Progenitor cell of endocrine pancreas (in vitro differentiated cells): ENCODE results near the gene PTPRD. TPM values are rescaled to one million over a fixed set of nuclear protein-coding genes. Genes with fewer than 3 reads are reported as not detected.

ENCODE experiments used
- DNase-seq: peaks from one replicate; pipeline ENCODE4 v3.0.0; 2021; ENCODE audit warnings: low spot score; ENCODE audit not compliant: unreplicated experiment
- H3K27ac Mint-ChIP-seq: 2 replicates; pipeline ENCODE4 v1.8.0; 2021; ENCODE audit warnings: mild to moderate bottlenecking, moderate library complexity, mixed read lengths
- H3K27me3 Mint-ChIP-seq: 2 replicates; pipeline ENCODE4 v1.8.0; 2021; ENCODE audit warnings: mixed read lengths
- H3K36me3 Mint-ChIP-seq: 2 replicates; pipeline ENCODE4 v1.8.0; 2022; ENCODE audit warnings: mixed read lengths; ENCODE audit not compliant: insufficient read depth
- H3K4me1 Mint-ChIP-seq: 2 replicates; pipeline ENCODE4 v1.8.0; 2021; ENCODE audit warnings: low read depth, mixed read lengths
- H3K4me3 Mint-ChIP-seq: 2 replicates; pipeline ENCODE4 v1.8.0; 2021; ENCODE audit warnings: low read depth, mild to moderate bottlenecking, moderate library complexity, mixed read lengths
- H3K9me3 Mint-ChIP-seq: 2 replicates; pipeline ENCODE4 v1.8.0; 2021; ENCODE audit warnings: low read depth, mixed read lengths
- total RNA-seq: library from RNA; stranded (reverse); gene quantifications from 2 replicates; pipeline ENCODE4 v1.2.1, GENCODE V29; 2021
- TF ChIP-seq, protein P1 (sequence below): fragments of 200-600 bp; sonication (generic); IDR thresholded peaks from one replicate; pipeline ENCODE4 v1.5.0; 2021; ENCODE audit warnings: antibody characterized with exemption, mild to moderate bottlenecking; ENCODE audit not compliant: unreplicated experiment

Gene PTPRD
- total RNA-seq, 1 donor from 2014 or later = 124 TPM

DNA sequence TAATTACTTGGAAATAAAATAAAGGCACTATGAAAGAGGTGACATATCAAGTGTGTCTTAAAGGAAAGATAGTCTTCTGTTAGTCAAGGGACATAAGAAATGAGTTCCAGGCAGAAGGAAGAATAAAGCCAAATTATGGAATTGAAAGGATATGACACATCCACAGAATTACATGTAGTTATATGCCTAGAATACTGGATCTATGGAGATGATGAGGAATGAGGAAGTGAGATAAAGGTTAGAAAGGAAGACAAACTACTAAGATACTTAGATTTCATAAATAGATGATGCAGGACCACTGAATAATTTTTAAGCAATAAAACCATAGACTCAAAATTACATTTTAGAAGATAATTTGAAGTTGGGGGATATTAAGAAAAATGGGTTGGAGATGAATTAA, 609.8 kb downstream of the PTPRD start:
- Mint-ChIP-seq H3K27me3 (peaks cover 18% of the 10 kb centered on the region), H3K4me1 (peaks cover 6% of the 10 kb centered on the region), H3K4me3 (no peak overlapping the region), H3K27ac (no peak overlapping the region), H3K36me3 (no peaks in the 10 kb centered on the region), H3K9me3 (no peaks in the 10 kb centered on the region)
- no peak for DNase-seq
- TF ChIP-seq, protein P1, sequence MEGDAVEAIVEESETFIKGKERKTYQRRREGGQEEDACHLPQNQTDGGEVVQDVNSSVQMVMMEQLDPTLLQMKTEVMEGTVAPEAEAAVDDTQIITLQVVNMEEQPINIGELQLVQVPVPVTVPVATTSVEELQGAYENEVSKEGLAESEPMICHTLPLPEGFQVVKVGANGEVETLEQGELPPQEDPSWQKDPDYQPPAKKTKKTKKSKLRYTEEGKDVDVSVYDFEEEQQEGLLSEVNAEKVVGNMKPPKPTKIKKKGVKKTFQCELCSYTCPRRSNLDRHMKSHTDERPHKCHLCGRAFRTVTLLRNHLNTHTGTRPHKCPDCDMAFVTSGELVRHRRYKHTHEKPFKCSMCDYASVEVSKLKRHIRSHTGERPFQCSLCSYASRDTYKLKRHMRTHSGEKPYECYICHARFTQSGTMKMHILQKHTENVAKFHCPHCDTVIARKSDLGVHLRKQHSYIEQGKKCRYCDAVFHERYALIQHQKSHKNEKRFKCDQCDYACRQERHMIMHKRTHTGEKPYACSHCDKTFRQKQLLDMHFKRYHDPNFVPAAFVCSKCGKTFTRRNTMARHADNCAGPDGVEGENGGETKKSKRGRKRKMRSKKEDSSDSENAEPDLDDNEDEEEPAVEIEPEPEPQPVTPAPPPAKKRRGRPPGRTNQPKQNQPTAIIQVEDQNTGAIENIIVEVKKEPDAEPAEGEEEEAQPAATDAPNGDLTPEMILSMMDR = no peak

DNA sequence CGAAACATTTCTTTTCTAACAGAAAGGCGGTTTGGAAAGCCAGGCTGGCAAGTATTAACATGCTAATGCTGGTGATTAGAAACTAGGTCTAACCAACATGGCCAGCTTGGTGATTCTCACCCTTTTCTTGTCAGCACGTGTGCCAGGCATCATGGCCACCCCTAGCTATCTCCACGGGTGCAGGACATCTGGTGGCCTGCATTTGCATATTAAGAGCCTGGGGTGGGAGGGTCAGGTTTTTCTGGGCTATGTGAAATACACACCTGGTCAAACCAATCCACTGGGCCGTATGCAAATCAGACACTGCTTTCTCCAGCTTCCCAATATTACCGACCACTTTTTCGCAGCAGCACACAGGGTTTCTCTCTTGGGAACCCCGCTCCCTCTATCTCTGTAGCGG, 612.1 kb downstream of the PTPRD start:
- H3K4me3 Mint-ChIP-seq = no peak overlapping the region
- no peaks in the 10 kb centered on the region for H3K36me3 Mint-ChIP-seq
- TF ChIP-seq, protein P1 = no peak
- DNase-seq = no peak
- no peaks in the 10 kb centered on the region for H3K9me3 Mint-ChIP-seq
- H3K27ac Mint-ChIP-seq = no peak overlapping the region
- peaks cover 14% of the 10 kb centered on the region for H3K4me1 Mint-ChIP-seq
- peaks cover 18% of the 10 kb centered on the region for H3K27me3 Mint-ChIP-seq

DNA sequence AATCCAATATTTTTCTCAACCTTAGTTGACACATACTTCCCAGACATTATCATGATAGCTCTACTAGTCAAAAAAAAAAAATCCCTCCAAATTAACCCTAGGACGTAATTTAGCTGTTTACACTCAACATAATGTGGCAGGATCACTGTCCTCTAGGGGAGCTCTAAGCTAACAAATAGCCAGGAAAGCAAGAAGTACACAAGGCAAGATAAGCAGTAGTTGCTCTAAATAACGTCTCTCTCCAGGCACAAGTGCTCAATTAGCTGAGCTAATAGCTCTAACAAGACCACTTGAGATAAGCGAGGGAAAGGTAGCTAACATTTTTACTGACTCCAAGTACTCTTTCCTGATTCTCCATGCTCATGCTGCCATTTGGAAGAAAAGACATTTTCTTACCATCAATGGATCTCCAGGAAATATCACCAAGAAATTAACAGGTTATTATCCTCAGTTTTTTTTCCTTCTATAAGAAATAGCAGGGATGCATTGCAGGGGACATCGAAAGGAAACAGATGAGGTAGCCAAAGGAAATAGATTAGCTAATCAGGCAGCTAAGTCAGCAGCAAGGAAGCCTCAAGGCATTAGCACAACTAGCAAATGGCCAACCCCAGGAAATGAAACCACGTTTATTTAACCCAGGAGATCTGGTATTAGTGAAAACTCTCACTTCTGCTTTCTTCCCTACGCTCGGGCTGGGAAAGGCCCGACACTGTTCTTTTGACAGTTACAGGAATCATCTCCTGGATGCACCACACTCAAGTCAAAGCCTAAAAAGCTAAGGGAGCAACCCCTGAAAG, 614.1 kb downstream of the PTPRD start:
- peaks cover 18% of the 10 kb centered on the region for H3K4me1 Mint-ChIP-seq
- no peak for DNase-seq
- TF ChIP-seq, protein P1 = peak; percentile 43
- H3K9me3 Mint-ChIP-seq = no peaks in the 10 kb centered on the region
- H3K36me3 Mint-ChIP-seq = no peaks in the 10 kb centered on the region
- no peak overlapping the region for H3K27ac Mint-ChIP-seq
- peaks cover 18% of the 10 kb centered on the region for H3K27me3 Mint-ChIP-seq
- H3K4me3 Mint-ChIP-seq = no peak overlapping the region

DNA sequence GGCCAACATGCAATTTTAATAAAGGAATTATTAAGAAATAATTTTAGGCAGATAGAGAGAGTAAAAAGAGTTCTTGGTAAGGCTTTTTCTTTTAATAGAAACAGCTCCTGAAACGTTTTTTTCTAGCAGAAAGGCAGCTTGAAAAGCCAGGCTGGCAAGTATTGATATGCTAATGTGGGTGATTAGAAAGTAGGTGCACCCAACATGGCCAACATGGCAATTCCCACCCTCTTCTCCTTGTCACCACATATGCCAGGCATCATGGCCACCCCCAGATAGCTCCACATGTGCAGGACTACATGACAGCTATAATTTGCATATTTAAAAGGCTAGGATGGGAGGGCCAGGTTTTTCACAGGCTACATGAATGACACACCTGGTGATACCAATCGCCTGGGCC, 615.2 kb downstream of the PTPRD start:
- Mint-ChIP-seq H3K36me3 (no peaks in the 10 kb centered on the region), H3K27me3 (peaks cover 18% of the 10 kb centered on the region), H3K4me3 (no peak overlapping the region), H3K9me3 (no peaks in the 10 kb centered on the region), H3K27ac (no peak overlapping the region), H3K4me1 (peaks cover 18% of the 10 kb centered on the region)
- TF ChIP-seq, protein P1 = no peak
- DNase-seq = no peak

DNA sequence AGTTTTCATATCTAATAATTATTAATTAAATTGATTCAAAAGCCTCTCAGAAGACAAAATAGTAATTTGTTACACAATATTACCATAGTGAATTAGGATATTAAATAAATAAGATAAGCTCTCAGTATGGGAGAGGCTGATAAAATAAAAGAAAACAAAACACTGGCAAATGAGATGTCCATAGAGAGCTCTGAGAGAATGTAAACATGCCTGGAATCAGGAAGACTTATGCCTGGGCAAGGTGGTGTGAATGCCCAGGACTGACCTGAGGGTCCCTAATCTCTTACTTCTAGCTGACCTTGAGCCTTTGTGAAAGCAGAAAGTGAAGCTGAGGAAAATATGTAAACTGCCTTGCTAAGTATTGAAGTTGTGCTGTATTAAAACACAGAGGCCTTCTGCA, 616.5 kb downstream of the PTPRD start:
- no peak overlapping the region for H3K27ac Mint-ChIP-seq

More for the DNA sequence above, 616.5 kb downstream of the PTPRD start:
- Mint-ChIP-seq H3K4me3 (no peak overlapping the region), H3K4me1 (peaks cover 18% of the 10 kb centered on the region), H3K27me3 (peaks cover 18% of the 10 kb centered on the region), H3K36me3 (no peaks in the 10 kb centered on the region), H3K9me3 (no peaks in the 10 kb centered on the region)
- DNase-seq = no peak
- TF ChIP-seq, protein P1 = no peak
